HG02798 (cell line): ENCODE data around the gene FOXL2.

ENCODE experiments used
- ATAC-seq: cut with Tn5 transposase; IDR thresholded peaks from one replicate; pipeline ENCODE4 v1.9.1; 2021; ENCODE audit warnings: mild to moderate bottlenecking; ENCODE audit not compliant: unreplicated experiment, poor library complexity

Gene FOXL2

DNA sequence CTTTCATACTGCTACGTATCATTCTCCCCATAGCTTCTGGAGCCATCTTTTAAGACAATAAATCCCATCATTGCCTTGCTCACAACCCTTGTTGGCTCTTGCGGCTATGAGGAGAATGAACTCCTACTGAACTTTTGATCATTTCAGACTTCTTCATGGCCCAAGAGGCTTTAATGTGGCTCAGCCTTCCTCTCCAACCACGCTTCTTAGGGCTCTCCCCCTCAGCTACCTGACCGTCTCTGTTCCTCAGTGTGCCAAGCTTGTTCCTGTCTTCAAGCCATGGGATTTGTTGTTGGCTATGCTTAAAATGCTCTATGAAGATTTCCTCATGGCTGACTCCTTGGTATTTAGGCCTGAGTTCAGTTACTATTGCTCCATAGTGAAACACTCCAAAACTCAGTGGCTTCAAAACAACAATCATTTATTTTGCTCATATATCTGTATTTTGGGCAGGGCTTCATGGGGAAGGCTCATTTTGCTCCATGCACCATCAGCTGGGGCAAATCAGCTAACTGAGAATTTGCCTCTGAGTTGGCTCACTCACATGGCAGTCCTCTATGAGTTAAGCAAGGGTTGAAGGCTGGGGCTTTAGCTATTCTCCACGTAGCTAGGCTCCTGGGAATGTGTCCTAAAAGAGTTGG is 47.5 kb downstream of the FOXL2 start:
- no peak for ATAC-seq

DNA sequence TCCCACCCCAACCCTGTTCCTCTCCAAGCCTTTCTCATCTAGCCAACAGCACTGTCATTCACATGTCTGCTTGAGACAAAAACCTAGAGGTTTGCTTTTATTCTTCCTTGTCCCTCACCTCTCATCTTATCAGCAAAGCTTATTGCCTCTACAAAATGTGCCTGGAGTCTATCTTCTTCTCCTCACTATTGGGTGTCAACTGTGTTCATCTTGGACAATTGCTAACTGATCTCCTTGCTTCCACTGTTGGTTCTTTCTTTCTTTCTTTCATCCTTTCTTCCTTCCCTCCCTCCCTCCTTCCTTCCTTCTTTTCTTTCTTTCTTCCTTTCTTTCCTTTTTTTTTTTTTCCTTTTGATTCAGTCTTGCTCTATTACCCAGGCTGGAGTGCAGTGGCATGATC is 48.2 kb downstream of the FOXL2 start:
- no peak for ATAC-seq

DNA sequence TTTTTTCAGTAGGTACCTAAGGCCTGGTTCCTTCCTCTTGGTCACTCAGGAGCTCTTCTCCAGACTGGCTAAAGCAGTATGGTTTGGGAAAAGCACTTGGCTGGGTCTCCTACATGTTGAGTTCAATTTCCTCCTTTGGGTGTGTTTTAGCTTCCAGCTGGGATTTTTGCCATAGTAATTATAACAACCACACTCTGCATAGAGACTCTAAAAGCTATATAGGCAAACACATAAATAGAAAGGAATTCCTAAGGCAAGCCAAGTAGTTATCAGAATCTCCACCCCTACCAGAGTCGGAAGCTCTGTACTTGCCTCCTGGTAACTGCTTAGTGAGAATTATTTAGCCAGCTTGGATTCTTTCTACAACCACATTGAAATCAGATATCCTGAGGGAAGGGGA is 48.6 kb downstream of the FOXL2 start:
- no peak for ATAC-seq
